Medulla oblongata (tissue), 1 donor: ENCODE measurements around the gene TLR5.

ENCODE experiments used
- DNase-seq: peaks from one replicate; pipeline ENCODE4 v3.0.0-alpha.2; 2015; ENCODE audit errors: extremely low spot score

The TLR5 gene

GRCh38 chr1:223150443-223150842 lies 7.4 kb upstream of the TLR5 start:
- DNase-seq, result no peak

GRCh38 chr1:223147873-223148272 lies 4.8 kb upstream of the TLR5 start:
- no peak for DNase-seq

DNA sequence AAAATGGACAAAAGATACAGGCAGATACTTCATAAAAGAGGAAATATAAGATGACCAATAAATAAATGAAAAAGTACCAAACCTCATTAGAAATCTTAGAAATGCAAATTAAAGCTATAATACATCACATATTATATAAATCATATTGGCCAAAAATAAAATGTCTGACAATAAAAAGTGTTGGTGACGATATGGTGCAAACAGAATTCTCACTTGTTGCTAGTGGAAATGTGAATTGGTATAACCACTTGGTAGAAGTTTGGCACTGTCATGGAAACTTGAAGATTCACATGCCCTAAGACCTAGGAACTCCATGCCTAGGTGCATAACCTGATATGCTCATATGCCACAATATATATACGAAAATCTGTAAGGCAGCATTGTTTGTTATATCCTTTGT lies 4.4 kb upstream of the TLR5 start:
- DNase-seq, result no peak

- no peak for DNase-seq
Measured at GRCh38 chr1:223146745-223147144, 3.7 kb upstream of the TLR5 start.

GRCh38 chr1:223144914-223145313 lies 1.9 kb upstream of the TLR5 start:
- no peak for DNase-seq

DNA sequence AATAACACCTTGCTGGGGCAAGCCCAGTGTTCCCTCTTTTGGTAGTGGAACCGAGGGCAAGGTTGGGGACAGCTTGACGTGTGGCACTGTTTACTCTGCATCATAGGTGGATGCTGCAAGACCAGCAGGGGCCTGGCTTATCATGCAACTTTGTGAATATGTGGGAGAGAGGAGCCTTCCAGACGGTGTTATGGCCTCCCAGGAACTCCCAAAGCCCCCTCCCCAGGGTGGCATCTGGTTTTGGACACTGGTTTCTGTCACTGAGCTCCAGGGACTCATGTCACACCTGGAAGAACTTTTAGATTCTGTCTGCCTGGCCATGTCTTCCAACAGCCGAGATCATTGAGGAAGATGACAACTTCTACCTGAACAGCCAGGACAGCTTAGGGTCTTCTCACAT lies 1.4 kb upstream of the TLR5 start:
- no peak for DNase-seq

- peak; percentile 57 for DNase-seq
Measured at GRCh38 chr1:223143537-223144248, 645 bp upstream of the TLR5 start.

- no peak for DNase-seq
Measured at GRCh38 chr1:223142269-223142668, 779 bp downstream of the TLR5 start.

GRCh38 chr1:223140611-223141405 lies 2.2 kb downstream of the TLR5 start:
- DNase-seq, result peak; percentile 18

- DNase-seq, result peak; percentile 80
Measured at GRCh38 chr1:223137455-223138085, 5.5 kb downstream of the TLR5 start.

GRCh38 chr1:223136086-223136485 lies 7.0 kb downstream of the TLR5 start:
- no peak for DNase-seq

DNA sequence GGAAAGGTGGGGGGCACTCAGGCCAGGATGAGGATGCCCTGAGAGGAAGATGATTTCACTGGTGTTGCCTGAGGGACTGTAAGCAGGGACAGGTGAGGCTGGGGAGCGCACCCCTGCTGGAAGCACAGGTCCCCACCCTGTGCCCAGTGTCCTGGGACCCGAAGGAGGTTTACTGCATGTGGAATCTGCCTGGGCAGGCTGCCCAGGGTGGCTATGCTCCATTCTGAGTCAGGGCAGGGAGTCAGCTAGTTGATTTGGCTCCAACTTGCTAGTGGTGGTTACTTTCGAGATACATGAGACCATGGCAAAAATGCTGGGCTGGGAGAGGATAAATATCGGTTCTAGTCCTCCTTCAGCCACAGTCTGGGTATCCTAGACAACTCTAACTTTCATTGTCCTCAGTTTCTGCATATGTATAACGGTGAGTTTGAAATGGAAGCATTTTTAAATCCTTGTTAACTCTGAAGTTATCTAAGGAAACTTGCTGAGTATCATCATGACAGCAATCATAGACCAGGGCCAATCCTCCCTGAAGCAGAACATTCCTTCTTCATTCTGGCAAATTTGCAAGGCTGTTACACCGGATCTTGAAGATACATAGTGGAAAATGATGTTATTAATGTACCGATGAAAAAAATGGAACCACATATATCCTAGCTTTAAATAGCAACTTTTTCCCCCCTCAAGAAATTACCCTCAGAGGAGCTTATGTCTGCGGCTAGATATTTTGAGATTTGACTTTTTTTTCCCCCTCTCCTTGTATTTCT lies 7.7 kb downstream of the TLR5 start:
- DNase-seq, result no peak

DNA sequence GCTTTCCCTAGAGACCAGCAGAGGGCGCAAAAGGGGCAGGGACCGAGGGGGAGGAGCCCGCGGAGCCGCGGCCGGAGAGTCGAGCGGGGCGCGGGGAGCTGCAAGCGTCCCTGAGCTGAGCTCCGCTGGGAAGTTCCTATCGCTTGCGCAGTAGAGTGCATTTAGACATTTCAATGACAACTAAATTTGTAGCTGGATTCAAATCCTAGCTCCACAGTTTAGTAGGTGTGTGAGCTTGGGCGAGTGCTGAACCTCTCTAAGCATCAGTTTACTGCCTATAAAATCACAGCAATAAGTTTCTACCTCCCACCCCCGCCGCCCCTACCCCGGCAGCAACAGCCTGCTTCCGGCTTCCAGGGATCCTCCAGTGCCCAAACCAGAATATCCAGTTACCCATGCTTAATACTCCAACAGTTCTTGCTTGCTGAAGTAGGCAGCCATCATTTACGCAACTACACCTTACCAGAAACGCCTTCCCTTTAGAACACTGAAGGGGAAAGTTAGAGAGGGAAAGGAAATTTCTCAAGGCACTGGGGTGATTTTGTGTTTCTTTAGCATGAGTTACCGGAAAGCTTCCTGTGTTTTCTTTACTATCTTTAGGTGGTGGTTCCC lies 9.1 kb downstream of the TLR5 start:
- DNase-seq, result peak; percentile 89

GRCh38 chr1:223133306-223133823 lies 9.7 kb downstream of the TLR5 start:
- DNase-seq, result no peak

DNA sequence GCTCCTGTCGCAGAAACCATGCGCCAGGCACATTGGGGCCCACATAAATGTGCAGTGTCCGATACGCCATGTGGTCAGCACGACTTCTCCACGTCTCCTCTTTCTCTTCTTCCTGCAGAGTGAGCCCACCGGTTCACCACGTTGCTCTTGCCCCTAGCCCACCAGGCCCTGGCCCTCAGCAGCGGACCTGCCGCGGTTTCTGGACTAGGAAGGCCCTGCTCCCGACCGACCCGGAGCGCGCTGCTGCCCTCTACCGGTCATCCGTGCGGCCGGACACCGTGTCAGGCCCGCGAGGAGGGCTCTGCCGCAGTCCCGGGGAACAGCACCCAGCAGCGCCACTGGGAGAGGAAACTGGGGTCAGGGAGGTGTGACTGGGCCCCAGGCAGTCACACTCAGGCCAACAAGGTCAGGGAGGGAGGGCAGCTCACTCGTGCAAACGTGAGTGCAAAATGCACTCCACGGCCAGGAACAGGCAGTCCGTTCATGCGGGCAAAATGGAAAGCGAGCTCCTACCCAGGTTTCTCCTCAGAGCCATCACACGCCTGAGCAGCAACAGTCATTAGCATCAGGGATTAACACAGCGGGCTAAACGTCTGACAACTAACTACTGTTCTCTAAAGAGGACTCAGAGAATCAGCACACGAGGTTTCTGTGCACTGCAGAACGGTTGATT lies 13.7 kb downstream of the TLR5 start:
- peak; percentile 54 for DNase-seq

DNA sequence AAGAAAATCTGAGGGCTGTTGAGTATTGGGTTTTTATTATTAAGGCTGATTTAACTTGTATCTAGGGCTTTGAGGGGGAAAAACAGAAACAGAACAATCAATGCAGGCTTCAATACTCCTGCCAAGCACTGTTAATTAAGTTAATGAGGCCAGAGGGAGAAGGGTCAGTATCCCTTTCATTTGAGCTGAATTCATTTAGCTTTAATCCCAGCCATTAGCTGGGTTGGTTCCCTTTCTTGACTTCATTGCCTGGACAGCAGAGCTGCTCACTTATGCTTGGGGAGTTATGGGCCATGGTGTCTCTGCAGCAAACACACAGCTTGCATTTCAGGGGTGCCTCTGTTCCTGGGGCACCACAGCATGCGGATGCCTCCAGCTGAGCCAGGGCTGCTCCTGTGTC lies 16.3 kb downstream of the TLR5 start:
- peak; percentile 25 for DNase-seq

DNA sequence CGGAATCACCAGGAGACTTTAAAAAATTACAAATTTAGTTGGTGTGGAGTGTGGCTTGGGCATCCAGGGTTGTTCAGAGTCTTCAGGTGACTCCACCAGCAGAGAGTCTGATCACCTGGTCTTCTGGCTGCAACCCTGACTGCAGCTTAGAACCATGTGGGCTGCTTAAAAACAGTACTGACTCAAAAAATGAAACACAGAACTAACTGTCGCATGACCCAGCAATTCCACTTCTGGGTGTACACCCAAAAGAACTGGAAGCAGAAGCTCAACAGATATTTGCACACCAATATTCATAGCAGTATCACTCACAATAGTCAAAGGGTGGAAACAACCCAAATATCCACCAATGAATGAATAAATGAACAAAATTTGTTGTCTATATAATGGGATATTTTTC lies 17.3 kb downstream of the TLR5 start:
- no peak for DNase-seq

DNA sequence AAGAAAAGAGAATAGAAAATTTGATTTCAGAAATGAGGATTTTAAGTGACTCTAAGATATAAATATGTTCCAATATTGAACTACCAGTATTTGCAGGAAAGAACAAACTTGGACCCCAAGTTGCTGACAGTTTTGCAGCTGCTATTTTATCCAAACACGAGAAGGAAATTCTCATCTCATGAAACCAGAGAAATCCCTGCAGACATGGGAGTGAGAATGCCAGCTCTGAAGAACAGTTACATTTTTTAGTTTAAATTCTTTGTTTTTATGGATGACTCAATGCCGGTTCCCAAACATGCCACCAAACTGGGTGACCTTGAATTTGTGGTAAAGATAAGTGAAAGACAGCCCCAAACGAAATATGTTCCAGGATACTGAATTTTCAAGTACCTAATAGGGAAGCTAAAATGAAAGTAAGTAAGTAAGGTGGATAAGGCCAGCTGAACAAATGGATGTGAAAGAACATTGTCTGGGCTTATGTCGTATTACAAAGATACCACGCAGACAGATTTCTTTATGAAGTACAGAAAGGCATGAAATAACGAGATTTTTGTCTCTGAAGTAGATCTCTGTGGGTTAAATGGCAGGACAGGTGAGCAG lies 19.9 kb downstream of the TLR5 start:
- DNase-seq, result no peak

DNA sequence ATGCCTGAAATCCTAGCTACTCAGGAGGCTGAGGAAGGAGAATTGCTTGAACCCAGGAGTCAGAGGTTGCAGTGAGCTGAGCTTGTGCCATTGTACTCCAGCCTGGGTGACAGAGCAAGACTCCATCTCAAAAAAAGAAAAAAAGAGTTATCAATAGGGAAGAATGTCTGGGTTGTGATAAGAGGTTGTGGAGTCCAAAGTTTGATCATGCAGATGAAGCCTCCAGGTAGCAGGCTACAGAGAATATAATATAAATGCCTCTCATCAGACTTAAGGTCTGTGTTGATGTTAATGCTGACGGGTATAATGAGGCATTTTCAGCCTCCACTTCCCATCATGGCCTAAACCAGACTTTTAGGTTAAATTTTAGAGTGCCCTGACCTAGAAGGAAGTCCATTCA lies 24.6 kb downstream of the TLR5 start:
- DNase-seq, result no peak

DNA sequence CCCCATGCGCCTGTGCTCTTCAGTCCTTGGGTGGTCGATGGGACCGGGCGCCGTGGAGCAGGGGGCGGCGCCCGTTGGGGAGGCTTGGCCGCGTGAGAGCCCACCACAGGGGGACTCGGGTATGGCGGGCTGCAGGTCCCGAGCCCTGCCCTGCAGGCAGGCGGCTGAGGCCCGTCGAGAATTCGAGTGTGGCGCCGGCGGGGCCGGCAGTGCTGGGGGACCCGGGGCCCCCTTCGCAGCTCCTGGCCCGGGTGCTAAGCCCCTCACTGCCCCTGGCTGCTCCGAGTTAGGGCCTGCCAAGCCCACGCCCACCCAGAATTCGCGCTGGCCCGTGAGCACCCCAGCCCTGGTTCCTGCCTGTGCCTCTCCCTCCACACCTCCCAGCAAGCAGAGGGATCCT lies 26.1 kb downstream of the TLR5 start:
- DNase-seq, result no peak
